ENCODE data around the gene CD80. TPM values are rescaled to one million over a fixed set of nuclear protein-coding genes. Genes with fewer than 3 reads are reported as not detected.

Gene CD80
- total RNA-seq, 4 donors from 2014 or later, result not detected

GRCh38 chr3:119558626-119559317 is 642 bp downstream of the CD80 start:
- H3K27ac ChIP-seq, result no peak overlapping the region

GRCh38 chr3:119557877-119558269 is 1.5 kb downstream of the CD80 start:
- TF ChIP-seq, protein P1, sequence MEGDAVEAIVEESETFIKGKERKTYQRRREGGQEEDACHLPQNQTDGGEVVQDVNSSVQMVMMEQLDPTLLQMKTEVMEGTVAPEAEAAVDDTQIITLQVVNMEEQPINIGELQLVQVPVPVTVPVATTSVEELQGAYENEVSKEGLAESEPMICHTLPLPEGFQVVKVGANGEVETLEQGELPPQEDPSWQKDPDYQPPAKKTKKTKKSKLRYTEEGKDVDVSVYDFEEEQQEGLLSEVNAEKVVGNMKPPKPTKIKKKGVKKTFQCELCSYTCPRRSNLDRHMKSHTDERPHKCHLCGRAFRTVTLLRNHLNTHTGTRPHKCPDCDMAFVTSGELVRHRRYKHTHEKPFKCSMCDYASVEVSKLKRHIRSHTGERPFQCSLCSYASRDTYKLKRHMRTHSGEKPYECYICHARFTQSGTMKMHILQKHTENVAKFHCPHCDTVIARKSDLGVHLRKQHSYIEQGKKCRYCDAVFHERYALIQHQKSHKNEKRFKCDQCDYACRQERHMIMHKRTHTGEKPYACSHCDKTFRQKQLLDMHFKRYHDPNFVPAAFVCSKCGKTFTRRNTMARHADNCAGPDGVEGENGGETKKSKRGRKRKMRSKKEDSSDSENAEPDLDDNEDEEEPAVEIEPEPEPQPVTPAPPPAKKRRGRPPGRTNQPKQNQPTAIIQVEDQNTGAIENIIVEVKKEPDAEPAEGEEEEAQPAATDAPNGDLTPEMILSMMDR (IDR thresholded peaks at IDR 0.05), result no peak
- TF ChIP-seq EP300 (IDR thresholded peaks at IDR 0.05) (no peak), POLR2A (IDR thresholded peaks at IDR 0.05) (no peak), POLR2AphosphoS5 (IDR thresholded peaks at IDR 0.05) (no peak)
- Histone ChIP-seq H3K27ac (no peak overlapping the region), H3K4me3 (no peak overlapping the region), H3K4me1 (no peaks in the 10 kb centered on the region), H3K36me3 (no peaks in the 10 kb centered on the region), H3K27me3 (no peaks in the 10 kb centered on the region), H3K9me3 (no peaks in the 10 kb centered on the region)
- DNase-seq (ENCODE audit: low spot score in 2 of 2), result no peak
- WGBS, result 57% methylated on average over 3 of the region's 3 CpGs

More at GRCh38 chr3:119558626-119559317, 642 bp downstream of the CD80 start:
- 88% methylated on average over 9 of the region's 9 CpGs for WGBS
- Histone ChIP-seq H3K4me1 (no peaks in the 10 kb centered on the region), H3K9me3 (no peaks in the 10 kb centered on the region), H3K4me3 (no peak overlapping the region), H3K27me3 (no peaks in the 10 kb centered on the region), H3K36me3 (no peaks in the 10 kb centered on the region)
- DNase-seq (ENCODE audit: low spot score in 2 of 2), result no peak
- TF ChIP-seq POLR2AphosphoS5 (IDR thresholded peaks at IDR 0.05) (no peak), POLR2A (IDR thresholded peaks at IDR 0.05) (no peak), EP300 (IDR thresholded peaks at IDR 0.05) (no peak)
- TF ChIP-seq, protein P1 (IDR thresholded peaks at IDR 0.05), result no peak

DNA sequence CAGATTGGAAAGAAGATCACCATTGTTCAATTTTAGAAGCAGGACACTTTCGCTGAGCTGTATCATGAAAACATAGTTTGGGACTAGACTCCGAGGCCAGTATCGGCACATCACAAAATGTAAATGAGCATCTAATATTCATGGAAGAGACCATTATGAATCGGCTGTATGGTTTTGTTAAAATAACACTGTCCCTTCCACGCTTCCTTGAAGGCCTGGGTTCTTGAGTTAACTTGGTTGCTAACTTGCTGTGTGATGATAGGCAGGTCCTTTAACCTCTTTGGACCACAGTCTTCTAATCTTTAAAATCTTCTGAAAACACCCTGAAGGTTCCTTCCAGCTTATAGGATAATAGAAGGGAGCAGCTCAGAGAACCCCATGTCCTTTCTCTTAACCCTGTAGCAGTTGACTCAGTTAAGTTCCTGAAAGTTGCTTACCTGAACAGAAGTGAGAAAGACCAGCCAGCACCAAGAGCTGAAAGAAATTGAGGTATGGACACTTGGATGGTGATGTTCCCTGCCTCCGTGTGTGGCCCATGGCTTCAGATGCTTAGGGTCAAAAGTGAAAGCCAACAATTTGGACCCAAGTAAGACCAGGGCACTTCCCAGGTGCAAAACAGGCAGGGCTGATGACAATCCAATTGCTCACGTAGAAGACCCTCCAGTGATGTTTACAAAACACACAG is 2.1 kb downstream of the CD80 start:
- TF ChIP-seq POLR2AphosphoS5 (IDR thresholded peaks at IDR 0.05) (no peak), EP300 (IDR thresholded peaks at IDR 0.05) (no peak), POLR2A (IDR thresholded peaks at IDR 0.05) (no peak)
- TF ChIP-seq, protein P1 (IDR thresholded peaks at IDR 0.05), result no peak
- Histone ChIP-seq H3K36me3 (no peaks in the 10 kb centered on the region), H3K27ac (no peak overlapping the region), H3K4me1 (no peaks in the 10 kb centered on the region), H3K9me3 (no peaks in the 10 kb centered on the region), H3K27me3 (no peaks in the 10 kb centered on the region), H3K4me3 (no peak overlapping the region)
- DNase-seq (ENCODE audit: low spot score in 2 of 2), result no peak
- whole genome bisulfite sequencing, result 89% methylated on average over 7 of the region's 7 CpGs

GRCh38 chr3:119555929-119556328 is 3.5 kb downstream of the CD80 start:
- H3K4me1 ChIP-seq, result no peaks in the 10 kb centered on the region
- no peaks in the 10 kb centered on the region for H3K36me3 ChIP-seq
- no peak overlapping the region for H3K27ac ChIP-seq
- H3K27me3 ChIP-seq, result no peaks in the 10 kb centered on the region
- H3K9me3 ChIP-seq, result no peaks in the 10 kb centered on the region
- no CpG with 5 or more reads among the region's 1 CpG for WGBS
- no peak for DNase-seq (ENCODE audit: low spot score in 2 of 2)
- TF ChIP-seq POLR2AphosphoS5 (IDR thresholded peaks at IDR 0.05), result no peak
- TF ChIP-seq, protein P1 (IDR thresholded peaks at IDR 0.05), result no peak
- no peak for TF ChIP-seq EP300 (IDR thresholded peaks at IDR 0.05)
- TF ChIP-seq POLR2A (IDR thresholded peaks at IDR 0.05), result no peak
- no peak overlapping the region for H3K4me3 ChIP-seq

- 56% methylated on average over 4 of the region's 4 CpGs for WGBS
Observed at GRCh38 chr3:119555309-119555735, 4.1 kb downstream of the CD80 start.

More at GRCh38 chr3:119555309-119555735, 4.1 kb downstream of the CD80 start:
- no peak for TF ChIP-seq EP300 (IDR thresholded peaks at IDR 0.05)
- no peak for TF ChIP-seq POLR2A (IDR thresholded peaks at IDR 0.05)
- no peak for TF ChIP-seq POLR2AphosphoS5 (IDR thresholded peaks at IDR 0.05)
- TF ChIP-seq, protein P1 (IDR thresholded peaks at IDR 0.05), result no peak
- H3K36me3 ChIP-seq, result no peaks in the 10 kb centered on the region
- H3K4me3 ChIP-seq, result no peak overlapping the region
- no peak overlapping the region for H3K27ac ChIP-seq
- H3K9me3 ChIP-seq, result no peaks in the 10 kb centered on the region
- no peaks in the 10 kb centered on the region for H3K4me1 ChIP-seq
- no peaks in the 10 kb centered on the region for H3K27me3 ChIP-seq
- no peak for DNase-seq (ENCODE audit: low spot score in 2 of 2)
